Body of pancreas (tissue), 4 donors: ENCODE measurements around the gene SLC18A2. TPM values are rescaled to one million over a fixed set of nuclear protein-coding genes. Genes with fewer than 3 reads are reported as not detected.
A peak's percentile ranks its signal among the peaks of the same experiment; 100 is the strongest.
"Not testable (repeated sequence)": the region's sequence is repeated elsewhere in the genome, so short reads cannot be mapped to it uniquely, and the experiment has no call there.

Experiments
- ATAC-seq: fragments of 150-250 bp; one replicate; pipeline ENCODE4 v1.9.1; 2016
- DNase-seq, 4 donors: peaks; one replicate each; pipeline ENCODE4 v3.0.0-alpha.2; 2019
- H3K27ac ChIP-seq, 4 donors: fragments of 200-600 bp; sonication (generic); 1 replicate in 3 of 4; 2 replicates in 1 of 4; pipeline versions ENCODE4 v1.5.1 to v1.6.1; 2016 to 2019; ENCODE audit warnings: mild to moderate bottlenecking in 1 of 4, mixed read lengths in 1 of 4, moderate library complexity in 1 of 4
- H3K27me3 ChIP-seq, 2 donors: fragments of 200-600 bp; sonication (generic); one replicate each; pipeline ENCODE4 v1.6.0; 2016; ENCODE audit warnings: mild to moderate bottlenecking in 1 of 2
- H3K36me3 ChIP-seq, 2 donors: fragments of 200-600 bp; sonication (generic); replicated peaks in 1 of 2; 2 replicates each; pipeline ENCODE4 v1.5.1; 2016; ENCODE audit warnings: low read depth in 2 of 2; ENCODE audit not compliant: insufficient read depth in 1 of 2
- H3K4me1 ChIP-seq: fragments of 200-600 bp; sonication (generic); one replicate; pipeline ENCODE4 v1.6.0; 2016
- H3K4me3 ChIP-seq, 2 donors: fragments of 200-600 bp; sonication (generic); 1 replicate in 1 of 2; 2 replicates in 1 of 2; pipeline ENCODE4 v1.5.1; 2016 to 2019
- H3K9me3 ChIP-seq, 3 donors: fragments of 200-600 bp; sonication (generic); 1 replicate in 2 of 3; 2 replicates in 1 of 3; pipeline ENCODE4 v1.5.1; 2016
- POLR2A ChIP-seq, 3 donors: fragments of 450-650 bp; IDR thresholded peaks; one replicate each; pipeline ENCODE4 v1.6.1; 2016; ENCODE audit warnings: antibody characterized with exemption in 3 of 3, mild to moderate bottlenecking in 2 of 3
- WGBS, 2 donors: methylation state at CpG; one replicate each; pipeline ENCODE4 v1.1.5; 2017; 5-methylcytosine and 5-hydroxymethylcytosine counted together
- intact Hi-C: fragments of 100-400 bp; cut with DNase I; formaldehyde crosslinking; loops from one replicate; pipeline ENCODE4 v1.15.1; 2023
- total RNA-seq, 2 donors: library from RNA; depleted of rRNA; stranded (reverse); fragments of >200 nt; gene quantifications; one replicate each; pipeline ENCODE4 v1.1.0, GENCODE V29; 2016
- TF ChIP-seq, protein P1 (sequence below), 7 experiments: fragments of 450-650 bp in 4 of 7; fragments of 200-600 bp in 3 of 7; sonication (generic) in 3 of 7; IDR thresholded peaks; one replicate each; pipeline ENCODE4 v1.5.1; 2016 to 2019; ENCODE audit warnings: antibody characterized with exemption in 7 of 7

Gene SLC18A2
- total RNA-seq, 2 donors from 2014 or later, result 1.6 to 2.3 TPM

DNA sequence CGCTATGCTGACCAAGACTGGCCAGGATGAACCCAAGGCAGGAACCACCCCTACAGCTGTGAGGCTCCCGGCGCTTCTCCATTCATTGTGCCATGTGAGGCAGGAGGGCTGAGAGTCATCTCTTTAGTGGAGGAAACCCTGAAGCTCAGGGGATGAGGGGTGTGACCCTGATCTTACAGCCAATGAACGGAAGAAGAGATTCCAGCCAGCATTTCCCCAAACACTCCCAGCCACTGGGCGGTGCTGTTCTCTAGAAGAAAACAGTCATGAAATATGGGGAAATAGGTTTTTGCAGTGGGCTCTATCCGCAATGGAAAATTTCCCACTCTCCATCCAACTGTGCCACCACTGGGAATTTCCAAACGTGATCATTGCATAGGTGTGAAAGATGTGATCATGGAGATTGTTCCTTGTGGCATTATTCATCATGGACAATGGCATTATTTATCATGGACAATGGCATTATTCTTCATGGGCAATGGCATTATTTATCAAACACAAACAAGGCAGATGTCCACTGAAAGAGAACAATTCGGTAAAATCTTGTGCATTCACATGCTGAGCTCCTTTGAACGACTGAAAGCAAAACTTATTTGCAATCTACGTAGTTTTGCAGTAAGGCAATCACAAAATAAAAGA lies 14.0 kb upstream of the SLC18A2 start:
- H3K9me3 ChIP-seq, result no peaks in the 10 kb centered on the region
- no peaks in the 10 kb centered on the region for H3K36me3 ChIP-seq
- WGBS, 2 donors, result 13 to 16% methylated on average over 10 of the region's 10 CpGs
- H3K4me1 ChIP-seq, result no peaks in the 10 kb centered on the region
- DNase-seq (peak in 3 of 4 donors; percentile 40 to 59 (median 46)), ATAC-seq (peak; percentile 35)
- no peak overlapping the region for H3K27ac ChIP-seq
- H3K4me3 ChIP-seq, result no peak overlapping the region
- intact Hi-C loops, result no loop called here
- TF ChIP-seq POLR2A (IDR thresholded peaks at IDR 0.05), result no peak
- TF ChIP-seq, protein P1, sequence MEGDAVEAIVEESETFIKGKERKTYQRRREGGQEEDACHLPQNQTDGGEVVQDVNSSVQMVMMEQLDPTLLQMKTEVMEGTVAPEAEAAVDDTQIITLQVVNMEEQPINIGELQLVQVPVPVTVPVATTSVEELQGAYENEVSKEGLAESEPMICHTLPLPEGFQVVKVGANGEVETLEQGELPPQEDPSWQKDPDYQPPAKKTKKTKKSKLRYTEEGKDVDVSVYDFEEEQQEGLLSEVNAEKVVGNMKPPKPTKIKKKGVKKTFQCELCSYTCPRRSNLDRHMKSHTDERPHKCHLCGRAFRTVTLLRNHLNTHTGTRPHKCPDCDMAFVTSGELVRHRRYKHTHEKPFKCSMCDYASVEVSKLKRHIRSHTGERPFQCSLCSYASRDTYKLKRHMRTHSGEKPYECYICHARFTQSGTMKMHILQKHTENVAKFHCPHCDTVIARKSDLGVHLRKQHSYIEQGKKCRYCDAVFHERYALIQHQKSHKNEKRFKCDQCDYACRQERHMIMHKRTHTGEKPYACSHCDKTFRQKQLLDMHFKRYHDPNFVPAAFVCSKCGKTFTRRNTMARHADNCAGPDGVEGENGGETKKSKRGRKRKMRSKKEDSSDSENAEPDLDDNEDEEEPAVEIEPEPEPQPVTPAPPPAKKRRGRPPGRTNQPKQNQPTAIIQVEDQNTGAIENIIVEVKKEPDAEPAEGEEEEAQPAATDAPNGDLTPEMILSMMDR (IDR thresholded peaks at IDR 0.05), result peak in 6 of 7 experiments; percentile 33 to 66 (median 53)
- H3K27me3 ChIP-seq, result no peaks in the 10 kb centered on the region

DNA sequence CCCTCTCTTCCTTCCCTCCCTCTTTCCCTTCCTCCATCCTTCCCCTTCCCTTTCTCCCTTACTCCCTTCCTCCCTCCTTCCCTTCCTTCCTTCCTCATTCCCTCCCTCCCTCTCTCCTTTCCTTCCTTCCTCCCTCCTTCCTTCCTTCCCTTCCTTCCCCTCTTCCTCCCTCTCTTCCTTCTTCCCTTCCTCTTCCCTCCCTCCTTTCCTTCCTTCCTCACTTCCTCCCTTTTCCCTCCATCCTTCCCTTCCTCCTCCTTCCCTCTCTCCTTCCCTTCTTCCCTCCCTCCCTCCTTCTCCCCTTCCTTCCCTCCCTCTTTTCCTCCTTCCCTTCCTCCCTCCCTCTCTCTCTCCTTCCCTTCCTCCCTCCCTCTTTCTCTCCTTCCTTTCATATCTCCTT lies 12.7 kb upstream of the SLC18A2 start:
- Histone ChIP-seq H3K27ac (no peak overlapping the region), H3K4me1 (no peaks in the 10 kb centered on the region), H3K9me3 (no peaks in the 10 kb centered on the region), H3K4me3 (no peak overlapping the region), H3K27me3 (no peaks in the 10 kb centered on the region), H3K36me3 (no peaks in the 10 kb centered on the region)
- ATAC-seq (no peak), DNase-seq (no peak)
- intact Hi-C loops, result no loop called here
- TF ChIP-seq, protein P1 (IDR thresholded peaks at IDR 0.05), result no peak
- no peak for TF ChIP-seq POLR2A (IDR thresholded peaks at IDR 0.05)

DNA sequence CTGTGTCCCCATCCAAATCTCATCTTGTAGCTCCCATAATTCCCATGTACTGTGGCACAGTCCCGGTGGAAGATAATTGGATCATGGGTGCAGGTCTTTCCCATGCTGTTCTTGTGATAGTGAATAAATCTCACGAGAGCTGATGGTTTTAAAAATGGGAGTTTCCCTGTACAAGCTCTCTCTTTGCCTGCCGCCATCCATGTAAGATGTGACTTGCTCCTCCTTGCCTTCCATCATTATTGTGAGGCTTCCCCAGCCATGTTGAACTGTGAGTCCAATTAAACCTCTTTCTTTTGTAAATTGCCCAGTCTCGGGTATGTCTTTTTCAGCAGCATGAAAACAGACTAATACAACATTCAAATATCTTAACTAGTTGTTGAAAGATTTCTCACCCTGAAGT lies 10.8 kb upstream of the SLC18A2 start:
- H3K9me3 ChIP-seq, H3K4me3 ChIP-seq, ATAC-seq, intact Hi-C loops, H3K4me1 ChIP-seq, H3K27me3 ChIP-seq, DNase-seq, H3K27ac ChIP-seq, H3K36me3 ChIP-seq: not testable (repeated sequence)
- 86 to 89% methylated on average over 4 of the region's 4 CpGs for WGBS, 2 donors

DNA sequence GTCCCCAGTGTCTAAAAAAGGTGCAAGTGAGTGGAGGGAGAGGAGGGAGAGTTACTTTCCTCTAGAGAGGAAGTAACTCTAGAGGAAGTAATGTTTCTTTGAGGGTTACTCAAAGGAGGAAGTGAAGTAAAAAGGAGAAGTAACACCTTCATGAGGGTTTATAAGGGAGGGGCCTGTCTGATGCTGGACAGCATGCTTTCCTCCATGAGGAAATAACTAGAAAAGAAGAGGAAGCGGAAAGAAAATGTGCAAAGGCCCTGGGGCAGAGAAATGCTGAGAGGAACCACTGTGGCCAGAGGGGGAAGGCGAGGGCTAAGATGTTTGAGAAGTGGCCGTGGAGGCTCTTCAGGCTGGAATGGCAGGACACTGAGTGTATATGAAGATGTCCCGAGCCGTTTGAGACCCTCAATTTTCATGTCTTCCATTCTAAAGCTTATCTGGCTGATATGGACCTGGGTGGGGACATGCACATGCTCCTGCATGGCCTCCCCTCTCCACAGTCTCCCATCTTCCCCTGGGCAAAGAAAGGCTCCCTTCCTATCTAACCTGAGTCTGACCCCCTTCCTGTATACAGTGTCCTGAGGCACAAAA lies 3.4 kb upstream of the SLC18A2 start:
- Histone ChIP-seq H3K27me3 (peaks cover 0 to 5% of the 10 kb centered on the region in 2 donors), H3K36me3 (no peaks in the 10 kb centered on the region), H3K27ac (no peak overlapping the region), H3K4me1 (peaks cover 6% of the 10 kb centered on the region), H3K4me3 (no peak overlapping the region), H3K9me3 (no peaks in the 10 kb centered on the region)
- no peak for ATAC-seq
- TF ChIP-seq, protein P1 (IDR thresholded peaks at IDR 0.05), result no peak
- no peak for TF ChIP-seq POLR2A (IDR thresholded peaks at IDR 0.05)
- DNase-seq, result no peak
- 73 to 83% methylated on average over 5 of the region's 5 CpGs for WGBS, 2 donors
- intact Hi-C loops, result no loop called here

DNA sequence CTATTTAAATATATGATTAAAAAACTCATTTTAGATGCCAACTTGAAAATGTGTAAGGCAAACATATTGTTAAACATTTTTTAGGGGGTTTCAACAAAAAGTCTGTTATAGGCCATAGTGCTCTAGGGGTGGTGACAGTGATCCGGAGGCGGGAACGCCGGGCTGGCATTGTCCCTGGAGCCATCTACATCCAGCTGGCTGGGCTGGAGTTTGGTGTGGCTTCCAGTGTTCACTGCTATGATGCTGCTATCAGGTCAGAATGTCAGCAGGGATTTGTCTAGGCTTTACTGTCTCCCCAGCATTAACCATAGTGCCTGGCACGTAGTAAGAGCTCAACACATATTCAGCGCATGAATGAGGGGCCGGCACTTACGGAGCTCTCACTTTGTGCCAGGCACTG lies 1.9 kb upstream of the SLC18A2 start:
- H3K27me3 ChIP-seq, result peaks cover 0 to 5% of the 10 kb centered on the region in 2 donors
- H3K4me1 ChIP-seq, result peaks cover 6% of the 10 kb centered on the region
- TF ChIP-seq, protein P1 (IDR thresholded peaks at IDR 0.05), result no peak
- TF ChIP-seq POLR2A (IDR thresholded peaks at IDR 0.05), result no peak
- 85 to 89% methylated on average over 8 of the region's 8 CpGs for WGBS, 2 donors
- DNase-seq (no peak), ATAC-seq (no peak)
- no peaks in the 10 kb centered on the region for H3K9me3 ChIP-seq
- no peak overlapping the region for H3K4me3 ChIP-seq
- H3K27ac ChIP-seq, result no peak overlapping the region
- H3K36me3 ChIP-seq, result no peaks in the 10 kb centered on the region
- intact Hi-C loops, result no loop called here
